Hypothalamus (tissue), 51 donors: ENCODE results near the gene DNLZ.
A peak's percentile ranks its signal among the peaks of the same experiment; 100 is the strongest.

ENCODE experiments used
- DNase-seq, 51 donors: peaks; one replicate each; lab custom pipeline; 2025; lab: John Stamatoyannopoulos, UW

The DNLZ gene

DNA sequence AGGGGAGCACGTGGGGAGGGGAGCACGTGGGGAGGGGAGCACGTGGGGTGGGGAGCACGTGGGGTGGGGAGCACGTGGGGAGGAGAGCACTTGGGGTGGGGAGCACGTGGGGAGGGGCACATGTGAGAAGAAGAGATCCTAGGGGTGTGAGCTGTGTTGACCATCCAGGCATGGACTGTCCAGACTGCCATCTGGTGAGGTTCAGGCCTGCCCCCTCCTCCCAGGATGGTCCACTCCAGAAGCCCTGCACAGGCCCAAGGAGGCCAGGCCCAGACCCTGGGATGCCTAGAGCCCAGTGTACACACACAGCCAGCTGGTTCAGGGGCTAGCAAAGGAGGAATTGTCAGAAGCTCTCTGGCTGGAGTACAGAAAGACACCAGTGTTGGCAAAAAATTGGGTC lies 34.1 kb upstream of the DNLZ start:
- no peak for DNase-seq

- no peak for DNase-seq
Measured at GRCh38 chr9:136396219-136396515, 32.6 kb upstream of the DNLZ start.

DNA sequence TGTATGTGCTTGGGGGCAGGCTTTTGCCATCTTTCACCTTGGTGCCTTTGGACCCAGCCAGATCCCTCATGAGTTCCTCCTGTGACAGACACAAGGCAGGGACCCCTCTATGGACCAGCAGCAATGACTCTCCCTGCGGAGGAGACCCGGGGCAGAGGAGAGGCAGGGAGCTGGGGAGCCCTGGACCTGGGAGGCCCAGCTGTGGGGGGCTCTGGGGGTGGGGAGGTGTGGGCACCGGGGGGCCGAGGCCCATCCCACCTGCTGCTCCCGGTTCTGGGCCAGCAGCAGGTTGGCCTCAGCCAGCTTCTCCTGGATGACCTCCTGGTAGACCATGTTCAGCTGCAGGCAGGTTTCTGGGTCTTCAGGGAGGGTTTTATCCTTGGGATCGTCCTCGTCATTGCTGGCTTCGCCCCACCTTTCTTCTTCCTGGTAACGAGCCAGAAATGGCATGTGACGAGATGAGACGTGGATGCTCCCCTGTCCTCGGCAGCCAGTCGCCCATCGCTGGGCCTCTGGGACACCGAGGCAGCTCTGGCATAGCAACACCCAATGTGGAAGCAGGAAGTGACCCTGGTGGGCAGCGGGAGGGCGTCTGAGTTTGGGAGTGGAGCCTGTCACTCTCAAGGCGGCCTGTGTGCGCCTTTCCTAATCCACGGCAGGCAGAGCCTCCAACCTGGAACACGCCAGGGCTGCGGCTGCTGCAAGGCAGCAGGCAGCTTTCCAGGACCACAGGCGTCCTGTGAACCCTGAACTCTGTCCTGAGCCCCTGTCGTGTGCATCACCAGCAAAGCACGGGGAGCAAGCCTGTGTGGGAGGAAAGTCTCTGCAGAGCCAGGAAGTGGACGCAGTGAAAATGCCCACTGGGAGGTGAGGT lies 32.0 kb upstream of the DNLZ start:
- DNase-seq, result no peak

- DNase-seq, result no peak
Measured at GRCh38 chr9:136395020-136395340, 31.4 kb upstream of the DNLZ start.

GRCh38 chr9:136394312-136395019 lies 30.9 kb upstream of the DNLZ start:
- no peak for DNase-seq

DNA sequence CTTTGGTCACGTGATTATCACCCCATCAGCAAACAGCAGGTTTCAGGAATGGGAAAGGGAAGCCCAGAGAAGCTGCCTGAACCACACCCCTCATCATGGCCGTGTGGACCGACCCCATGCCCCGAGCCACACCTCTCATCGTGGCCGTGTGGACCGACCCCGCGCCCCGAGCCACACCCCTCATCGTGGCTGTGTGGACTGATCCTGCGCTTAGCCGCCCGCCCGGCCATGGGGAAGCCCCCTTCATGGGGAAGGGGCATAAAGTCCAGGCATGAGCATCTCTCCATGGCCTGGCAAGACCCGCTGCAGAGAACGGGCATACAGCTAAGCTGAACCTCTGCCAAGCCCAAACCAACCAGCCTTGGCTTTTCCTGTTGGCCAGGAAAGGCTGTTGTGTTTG lies 30.0 kb upstream of the DNLZ start:
- DNase-seq, result no peak

GRCh38 chr9:136392538-136393449 lies 29.2 kb upstream of the DNLZ start:
- no peak for DNase-seq

GRCh38 chr9:136391737-136392537 lies 28.4 kb upstream of the DNLZ start:
- DNase-seq, result no peak

DNA sequence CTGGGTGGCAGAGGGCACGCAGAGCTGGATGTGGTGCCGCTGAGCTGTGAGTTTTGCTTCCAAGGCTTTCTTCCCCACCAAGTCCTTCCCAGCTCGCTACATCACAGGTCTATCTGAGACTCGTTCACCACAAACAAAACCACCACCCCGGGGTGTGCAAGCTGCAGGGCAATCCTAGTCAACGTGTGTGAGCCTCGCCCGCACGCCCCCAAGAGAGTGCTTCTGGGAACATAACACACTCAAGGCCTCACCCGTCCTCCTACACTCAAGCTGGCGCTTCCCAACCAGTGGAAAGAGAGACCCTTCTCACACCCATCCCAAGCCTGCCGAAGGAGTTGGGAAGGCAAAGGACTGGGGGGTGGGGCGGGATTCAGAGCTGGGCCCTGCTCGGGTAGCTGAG lies 25.9 kb upstream of the DNLZ start:
- DNase-seq, result peak in 2 of 51 donors; percentile 16 to 35

GRCh38 chr9:136387217-136387616 lies 23.7 kb upstream of the DNLZ start:
- DNase-seq, result no peak

DNA sequence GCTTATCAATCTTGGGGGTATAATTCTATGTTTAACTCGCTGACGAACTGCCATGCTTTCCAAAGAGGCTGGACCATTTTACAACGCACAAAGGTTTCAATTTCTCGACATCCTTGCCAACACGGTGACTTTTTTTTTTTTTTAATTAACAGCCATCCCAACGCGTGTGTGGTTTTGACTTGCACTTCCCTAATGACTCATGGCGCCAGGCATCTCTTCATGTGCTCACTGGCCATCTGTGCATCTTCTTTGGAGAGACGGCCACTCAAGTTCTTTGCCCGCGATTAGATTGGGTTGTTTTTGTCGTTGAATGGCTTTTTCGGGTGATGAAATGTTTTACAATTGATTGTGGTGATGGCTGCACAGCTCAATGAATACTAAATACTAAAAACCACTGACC lies 22.5 kb upstream of the DNLZ start:
- DNase-seq, result no peak

GRCh38 chr9:136385015-136385414 lies 21.5 kb upstream of the DNLZ start:
- DNase-seq, result no peak

- DNase-seq, result no peak
Measured at GRCh38 chr9:136383436-136383835, 19.9 kb upstream of the DNLZ start.

DNA sequence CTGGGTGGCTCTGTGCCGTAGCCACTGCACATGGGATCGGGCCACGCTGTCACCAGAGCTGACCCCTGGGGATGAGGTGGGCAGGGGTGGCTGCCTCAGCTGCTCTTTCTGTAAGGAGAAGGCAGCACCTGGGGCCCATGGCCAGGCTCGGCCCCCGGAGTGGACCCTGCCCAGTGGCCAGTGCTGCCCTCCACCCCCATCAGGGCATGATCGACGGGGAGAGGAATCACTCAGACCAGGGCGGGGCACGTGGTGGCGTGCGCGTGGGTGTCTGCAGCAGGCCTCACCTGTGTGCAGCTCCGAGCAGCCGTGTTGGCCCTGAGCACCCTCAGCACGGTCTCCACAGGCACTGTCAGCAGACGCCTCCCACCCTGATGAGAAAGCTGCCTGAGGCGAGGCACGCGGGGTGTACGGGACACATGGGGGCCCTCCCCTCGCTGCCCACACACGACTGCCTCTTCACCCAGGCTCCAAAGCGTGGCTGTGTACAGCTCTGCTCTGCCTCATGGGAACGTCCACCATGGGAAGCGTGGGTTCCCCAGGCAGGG lies 18.5 kb upstream of the DNLZ start:
- no peak for DNase-seq

- DNase-seq, result peak in 11 of 51 donors; percentile 14 to 52 (median 22)
Measured at GRCh38 chr9:136381311-136381710, 17.8 kb upstream of the DNLZ start.

DNA sequence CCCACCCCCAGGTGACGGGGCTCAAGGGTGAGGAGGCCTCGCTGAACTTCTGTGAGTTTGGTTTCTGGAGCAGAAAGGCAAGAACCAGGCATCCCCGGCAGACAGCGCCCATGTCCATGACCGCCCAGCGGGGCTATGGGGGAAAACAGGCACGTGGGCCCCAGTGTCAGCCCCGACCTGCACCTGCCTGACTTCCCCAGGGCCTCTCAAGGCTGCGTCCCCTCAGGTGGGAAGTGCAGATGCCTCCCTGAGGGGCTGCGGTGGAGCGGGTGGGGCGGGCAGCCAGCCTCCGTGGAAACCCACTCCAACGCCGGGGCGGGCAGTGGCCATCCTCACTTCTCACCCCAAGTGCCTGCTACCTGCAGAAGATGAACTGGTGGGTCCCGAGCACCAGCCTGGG lies 16.8 kb upstream of the DNLZ start:
- DNase-seq, result no peak

- DNase-seq, result no peak
Measured at GRCh38 chr9:136379891-136380290, 16.3 kb upstream of the DNLZ start.

- DNase-seq, result no peak
Measured at GRCh38 chr9:136379401-136379800, 15.9 kb upstream of the DNLZ start.

GRCh38 chr9:136379003-136379287 lies 15.4 kb upstream of the DNLZ start:
- DNase-seq, result no peak

DNA sequence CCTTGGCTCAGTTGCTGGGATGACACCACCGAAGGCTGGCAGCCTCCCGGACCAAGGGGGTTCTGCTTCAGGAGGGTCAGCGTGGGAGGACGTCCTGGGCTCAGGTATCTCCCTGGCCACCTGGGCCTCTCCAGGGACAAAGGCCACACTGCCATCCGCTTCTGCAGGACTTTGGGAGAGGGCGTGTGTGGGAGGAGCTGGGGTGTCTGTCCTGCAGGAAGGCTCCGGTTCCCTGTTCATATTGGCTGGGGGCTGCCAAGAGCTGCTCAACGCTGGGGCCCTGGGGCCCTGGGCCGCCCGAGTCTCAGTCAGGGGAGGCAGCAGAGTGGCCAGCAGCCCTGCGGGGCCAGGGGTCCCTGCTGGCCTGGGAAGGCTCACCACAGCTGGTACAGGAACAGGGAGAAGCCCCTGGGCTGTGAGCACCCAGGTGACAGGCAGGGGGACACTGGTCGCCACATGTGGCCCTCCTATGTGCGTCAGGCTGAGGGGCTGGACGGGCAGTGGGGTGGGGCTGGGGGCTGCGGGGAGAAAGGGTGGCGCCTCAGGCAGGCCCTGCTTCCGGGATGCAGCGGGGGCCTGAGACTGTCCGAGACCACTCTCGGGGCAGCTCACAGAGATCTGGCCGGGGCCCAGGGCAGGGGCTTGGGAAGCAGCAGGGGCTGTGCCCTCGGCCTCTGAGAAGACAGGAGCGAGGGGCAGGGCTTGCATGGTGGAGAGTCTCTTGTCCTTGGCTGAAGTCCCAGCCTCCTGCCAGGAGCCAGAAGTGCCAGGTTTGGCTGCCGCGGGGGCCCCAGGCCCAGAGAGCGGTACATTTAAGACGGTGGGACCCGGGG lies 14.8 kb upstream of the DNLZ start:
- DNase-seq, result no peak
